B cell (primary cell): ENCODE results near the gene PEX13. TPM values are rescaled to one million over a fixed set of nuclear protein-coding genes. Genes with fewer than 3 reads are reported as not detected.

Experiments
- ATAC-seq: fragments of 200-7000 bp; cut with Tn5 transposase; one replicate; pipeline ENCODE4 v1.10.0; 2021; ENCODE audit warnings: low read depth, mild to moderate bottlenecking, moderate number of reproducible peaks, moderate library complexity
- CTCF ChIA-PET: fragments of 350-600 bp; sonication (Branson Sonifier 250); formaldehyde crosslinking; loops from one replicate; lab custom pipeline; 2021; ENCODE audit warnings: antibody characterized with exemption, inconsistent platforms; lab: Charles Lee
- POLR2A ChIA-PET: fragments of 350-600 bp; sonication (Branson Sonifier 250); formaldehyde crosslinking; loops from one replicate; lab custom pipeline; 2021; ENCODE audit warnings: antibody characterized with exemption; lab: Charles Lee
- DNase-seq: peaks from one replicate; pipeline ENCODE4 v3.0.0; 2013
- H2AFZ ChIP-seq: 2 replicates; pipeline ENCODE4 v1.6.1; 2012; ENCODE audit warnings: mild to moderate bottlenecking, low read depth, low read length; ENCODE audit not compliant: insufficient read depth, poor library complexity, severe bottlenecking
- H3K27ac ChIP-seq, 2 donors: 1 replicate in 1 of 2; 2 replicates in 1 of 2; pipeline ENCODE4 v1.5.1; 2012 to 2013; ENCODE audit warnings: low read length in 2 of 2, mild to moderate bottlenecking in 2 of 2, moderate library complexity in 1 of 2
- H3K27me3 ChIP-seq, 4 experiments: fragments of 200-600 bp in 1 of 4; sonication (generic) in 1 of 4; replicated peaks in 1 of 4; 1 replicate in 2 of 4; 2 replicates in 2 of 4; pipeline versions ENCODE4 v1.6.1 to v1.7.0; 2013 to 2016; ENCODE audit warnings: low read length in 3 of 4, mild to moderate bottlenecking in 2 of 4, mixed read lengths in 1 of 4, moderate library complexity in 1 of 4; ENCODE audit not compliant: insufficient read depth in 4 of 4, control insufficient read depth in 3 of 4; ENCODE audit errors: control extremely low read depth in 1 of 4
- H3K36me3 ChIP-seq, 2 experiments: replicated peaks in 1 of 2; 1 replicate in 1 of 2; 2 replicates in 1 of 2; pipeline versions ENCODE4 v1.6.1 to v1.7.1; 2013; ENCODE audit warnings: low read length in 1 of 2; ENCODE audit not compliant: insufficient read depth in 2 of 2, control insufficient read depth in 1 of 2; ENCODE audit errors: control extremely low read depth in 1 of 2, extremely low read depth in 1 of 2
- H3K4me1 ChIP-seq, 2 donors: fragments of 200-600 bp in 1 of 2; sonication (generic) in 1 of 2; 1 replicate in 1 of 2; 2 replicates in 1 of 2; pipeline versions ENCODE4 v1.5.1 to v1.6.1; 2013 to 2017; ENCODE audit warnings: low read length in 2 of 2; ENCODE audit not compliant: control insufficient read depth in 2 of 2, insufficient read depth in 2 of 2
- H3K4me2 ChIP-seq: replicated peaks from 2 replicates; pipeline ENCODE3; 2012; ENCODE audit warnings: mild to moderate bottlenecking, low read depth, low read length; ENCODE audit not compliant: poor library complexity, severe bottlenecking
- H3K4me3 ChIP-seq, 5 experiments: fragments of 200-600 bp in 1 of 5; sonication (generic) in 1 of 5; 1 replicate in 3 of 5; 2 replicates in 2 of 5; pipeline versions ENCODE4 v1.5.1 to v1.7.0; 2011 to 2016; ENCODE audit warnings: low read length in 4 of 5, mild to moderate bottlenecking in 4 of 5, low read depth in 2 of 5, control low read depth in 1 of 5, moderate library complexity in 1 of 5; ENCODE audit not compliant: insufficient read depth in 1 of 5; ENCODE audit errors: control extremely low read depth in 1 of 5, extremely low read depth in 1 of 5
- H3K79me2 ChIP-seq: fragments of 200-600 bp; sonication (generic); one replicate; pipeline ENCODE4 v1.6.0; 2016; ENCODE audit warnings: low read length; ENCODE audit not compliant: control insufficient read depth, insufficient read depth
- H3K9ac ChIP-seq: fragments of 200-600 bp; sonication (generic); 2 replicates; pipeline ENCODE4 v1.6.1; 2017; ENCODE audit warnings: mild to moderate bottlenecking, low read length, moderate library complexity
- H3K9me3 ChIP-seq, 3 donors: one replicate each; pipeline versions ENCODE4 v1.6.1 to v1.7.1; 2013; ENCODE audit warnings: low read length in 2 of 3; ENCODE audit not compliant: control insufficient read depth in 2 of 3, insufficient read depth in 1 of 3; ENCODE audit errors: control extremely low read depth in 1 of 3
- H4K20me1 ChIP-seq: 2 replicates; pipeline ENCODE4 v1.6.0; 2012; ENCODE audit warnings: mild to moderate bottlenecking, low read length; ENCODE audit not compliant: insufficient read depth, control insufficient read depth, poor library complexity, severe bottlenecking
- H3K27ac Mint-ChIP-seq: one replicate; pipeline ENCODE4 v1.8.0; 2021; ENCODE audit warnings: mixed read lengths
- H3K27me3 Mint-ChIP-seq: one replicate; pipeline ENCODE4 v1.8.0; 2021; ENCODE audit warnings: mixed read lengths
- H3K4me1 Mint-ChIP-seq: one replicate; pipeline ENCODE4 v1.8.0; 2021; ENCODE audit warnings: mixed read lengths
- H3K4me3 Mint-ChIP-seq: one replicate; pipeline ENCODE4 v1.8.0; 2021; ENCODE audit warnings: mixed read lengths
- H3K9me3 Mint-ChIP-seq: one replicate; pipeline ENCODE4 v1.8.0; 2022; ENCODE audit warnings: mixed read lengths; ENCODE audit not compliant: insufficient read depth
- CTCF ChIP-seq: fragments of 200-600 bp; IDR thresholded peaks from one replicate; pipeline ENCODE4 v1.8.0; 2022; ENCODE audit warnings: antibody characterized with exemption, mild to moderate bottlenecking
- EZH2 ChIP-seq: IDR thresholded peaks from 2 replicates; pipeline ENCODE4 v1.6.1; 2012; ENCODE audit warnings: borderline replicate concordance, low read depth, mild to moderate bottlenecking, moderate library complexity, low read length; ENCODE audit not compliant: insufficient read depth, poor library complexity, severe bottlenecking
- WGBS: methylation state at CpG from one replicate; pipeline ENCODE4 v1.1.5; 2013; ENCODE audit warnings: missing lambda C conversion rate; ENCODE audit not compliant: insufficient coverage; 5-methylcytosine and 5-hydroxymethylcytosine counted together
- intact Hi-C: fragments of 100-400 bp; cut with micrococcal nuclease; formaldehyde crosslinking; loops from one replicate; pipeline ENCODE4 v1.10.0; 2022
- polyA minus RNA-seq: library from RNA; depleted of rRNA, polyadenylated mRNA; stranded (reverse); fragments of >200 nt; gene quantifications from 2 replicates; pipeline ENCODE4 v1.2.3, GENCODE V29; 2012
- polyA plus RNA-seq: library from polyadenylated mRNA; depleted of rRNA; stranded (reverse); fragments of >200 nt; gene quantifications from 2 replicates; pipeline ENCODE4 v1.2.3, GENCODE V29; 2012
- total RNA-seq, 2 donors: library from RNA; stranded (reverse); fragments of 120-200 nt in 1 of 2; gene quantifications; 1 replicate in 1 of 2; 2 replicates in 1 of 2; pipeline versions ENCODE4 v1.2.3 to v1.2.4, GENCODE V29; 2013 to 2022

The PEX13 gene
- total RNA-seq, result 19.8 and 21.0 TPM in 2 replicates
- 21.8 TPM for total RNA-seq (2013)
- polyA plus RNA-seq, result 4.5 and 6.1 TPM in 2 replicates
- 11.2 and 17.6 TPM in 2 replicates for polyA minus RNA-seq

- Mint-ChIP-seq H3K4me3 (peak within 1 kb of the TSS; percentile 100), H3K27me3 (no peaks in the 10 kb centered on the region), H3K9me3 (no peaks in the 10 kb centered on the region), H3K4me1 (peaks cover 41% of the 10 kb centered on the region), H3K27ac (peak within 1 kb of the TSS; percentile 98)
- H3K9ac ChIP-seq, result peak within 1 kb of the TSS; percentile 88
- H3K4me2 ChIP-seq, result peak within 1 kb of the TSS; percentile 84
- peaks cover 4% of the 10 kb centered on the region for H4K20me1 ChIP-seq
- ATAC-seq (peak; percentile 88), DNase-seq (peak; percentile 82)
- POLR2A ChIA-PET, result interaction anchor here (0.6 to 1.2 kb wide), 3 partner anchors 12 to 125 kb away, joined by 3 to 4 read pairs (median 4); no protein-coding TSS in a partner anchor
- peak within 1 kb of the TSS; percentile 99 for H2AFZ ChIP-seq
- H3K4me1 ChIP-seq, result peaks cover 5 to 19% of the 10 kb centered on the region in 2 donors
- intact Hi-C loops, result loop anchor here (1.0 to 5.0 kb wide), 5 partner anchors 25 to 520 kb away; partner anchors contain the start of genes SANBR and XPO1
- H3K36me3 ChIP-seq, result peaks cover 0 to 6% of the 10 kb centered on the region in 2 experiments
- TF ChIP-seq EZH2 (no peak), CTCF (no peak)
- CTCF ChIA-PET, result interaction anchor here (0.5 to 1.1 kb wide), 2 partner anchors 32 to 753 kb away, joined by 3 to 5 read pairs; no protein-coding TSS in a partner anchor
- no peaks in the 10 kb centered on the region for H3K27me3 ChIP-seq
- H3K27ac ChIP-seq, result peak within 1 kb of the TSS; percentile 69 to 84
- H3K79me2 ChIP-seq, result peaks cover 61% of the 10 kb centered on the region
- peak within 1 kb of the TSS; percentile 81 to 98 (median 94) for H3K4me3 ChIP-seq
- no peaks in the 10 kb centered on the region for H3K9me3 ChIP-seq
- 0% methylated on average over 22 of the region's 39 CpGs for WGBS
These were observed at the start of gene PEX13, which contains the start of gene PUS10 for GRCh38 chr2:61017556-61018317. TSS of gene PEX13 (plus strand) at chr2:61017720. CDS start at chr2:61017760, 40 bp downstream. TSS of gene PUS10 (minus strand) at chr2:61018255. CDS start at chr2:61011890, 6,365 bp downstream.
